Small intestine (tissue), 7 donors: Measurements from ENCODE around the gene SIMC1. TPM values are rescaled to one million over a fixed set of nuclear protein-coding genes. Genes with fewer than 3 reads are reported as not detected.
"Not testable (repeated sequence)": the region's sequence is repeated elsewhere in the genome, so short reads cannot be mapped to it uniquely, and the experiment has no call there.

Experiments used
- DNase-seq, 2 donors: peaks; one replicate each; pipeline versions ENCODE4 v3.0.0 to v3.0.0-alpha.2; 2013
- FAIRE-seq: peaks from 2 replicates; lab custom pipeline; 2012; peaks lifted over from hg19 to GRCh38; lab: Jason Lieb, UNC
- H3K27ac ChIP-seq, 3 donors: one replicate each; pipeline ENCODE4 v1.5.1; 2013; ENCODE audit warnings: low read length in 2 of 3, mild to moderate bottlenecking in 2 of 3, control low read depth in 1 of 3, inconsistent platforms in 1 of 3, low read depth in 1 of 3, moderate library complexity in 1 of 3
- H3K27me3 ChIP-seq, 3 donors: one replicate each; pipeline ENCODE4 v1.6.1; 2013; ENCODE audit warnings: low read length in 3 of 3, inconsistent platforms in 1 of 3; ENCODE audit not compliant: control insufficient read depth in 3 of 3, insufficient read depth in 3 of 3
- H3K36me3 ChIP-seq, 3 donors: one replicate each; pipeline ENCODE4 v1.6.1; 2013; ENCODE audit warnings: low read length in 3 of 3, inconsistent platforms in 1 of 3, low read depth in 1 of 3, mild to moderate bottlenecking in 1 of 3, moderate library complexity in 1 of 3; ENCODE audit not compliant: control insufficient read depth in 3 of 3, insufficient read depth in 2 of 3
- H3K4me1 ChIP-seq, 3 donors: one replicate each; pipeline ENCODE4 v1.6.1; 2013; ENCODE audit warnings: low read length in 2 of 3, inconsistent platforms in 1 of 3, low read depth in 1 of 3, mild to moderate bottlenecking in 1 of 3, moderate library complexity in 1 of 3; ENCODE audit not compliant: control insufficient read depth in 3 of 3, insufficient read depth in 2 of 3
- H3K4me3 ChIP-seq, 3 donors: one replicate each; pipeline ENCODE4 v1.5.1; 2013; ENCODE audit warnings: low read length in 3 of 3, control low read depth in 1 of 3, inconsistent platforms in 1 of 3, low read depth in 1 of 3, mild to moderate bottlenecking in 1 of 3, moderate library complexity in 1 of 3
- H3K9me3 ChIP-seq, 2 donors: one replicate each; pipeline ENCODE4 v1.6.1; 2013; ENCODE audit warnings: low read depth in 1 of 2, low read length in 1 of 2; ENCODE audit not compliant: control insufficient read depth in 2 of 2, insufficient read depth in 1 of 2
- WGBS, 3 donors: extraction: QIAGEN DNeasy Blood & Tissue Kit; methylation state at CpG; one replicate each; pipeline ENCODE4 v1.1.7; 2013; 5-methylcytosine and 5-hydroxymethylcytosine counted together
- polyA plus RNA-seq, 4 donors: library from polyadenylated mRNA; stranded (reverse) in 3 of 4; unstranded in 1 of 4; fragments of 200-250 nt in 3 of 4; fragments of 120-200 nt in 1 of 4; gene quantifications; one replicate each; pipeline versions ENCODE4 v1.2.1 to v1.2.3, GENCODE V29; 2013
- donor health status: healthy with polysubstance abuse.
- donor health status: control.
- donor health status: control.
- donor health status: Bipolar disorder and iron deficiency.
- donor health status: healthy.

Gene SIMC1
- polyA plus RNA-seq, 4 donors: 5.9 to 16.1 (median 10.8) TPM

DNA sequence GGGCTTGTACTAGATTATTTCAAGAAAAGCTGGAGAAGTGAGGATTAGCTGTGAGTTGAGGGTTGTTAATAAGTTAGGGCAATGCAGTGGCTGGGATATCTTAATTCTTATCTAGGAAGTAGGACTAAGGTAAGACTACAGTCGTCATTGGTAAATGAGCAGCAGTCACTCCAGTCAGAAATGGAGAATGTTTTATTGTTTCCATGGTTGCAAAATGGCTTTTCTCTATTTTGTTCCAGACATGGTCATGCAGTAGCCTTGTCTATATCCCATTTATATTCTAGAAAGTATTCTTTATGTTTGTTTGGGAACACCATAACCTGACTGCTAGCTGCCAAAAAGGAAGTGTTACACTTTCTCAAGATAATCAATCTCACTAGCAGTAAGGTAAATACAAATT, 9.9 kb upstream of the SIMC1 start:
- not testable (repeated sequence) for FAIRE-seq, H3K9me3 ChIP-seq, H3K36me3 ChIP-seq, H3K4me3 ChIP-seq, H3K27ac ChIP-seq, H3K4me1 ChIP-seq, DNase-seq, H3K27me3 ChIP-seq
- WGBS, 3 donors: 17 to 54% (median 50%) methylated on average over 1 of the region's 1 CpG

DNA sequence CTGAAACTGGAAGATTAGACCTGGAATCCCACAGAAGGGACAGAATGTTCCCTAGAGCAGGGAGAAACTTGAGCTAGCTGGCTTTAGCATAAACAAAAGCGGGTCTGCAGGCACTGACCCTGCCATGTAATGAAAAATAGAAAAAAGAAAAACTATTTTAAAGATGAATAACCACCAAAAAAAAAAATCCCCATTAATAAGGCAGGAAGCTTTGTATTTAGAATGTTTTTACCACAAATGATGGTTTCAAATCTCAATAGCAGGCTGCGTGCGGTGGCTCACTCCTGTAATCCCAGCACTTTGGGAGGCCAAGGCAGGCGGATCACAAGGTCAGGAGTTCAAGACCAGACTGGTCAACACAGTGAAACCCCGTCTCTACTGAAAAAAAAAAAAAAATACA, 5.0 kb upstream of the SIMC1 start:
- H3K36me3 ChIP-seq, DNase-seq, H3K27me3 ChIP-seq, H3K4me3 ChIP-seq, H3K27ac ChIP-seq, FAIRE-seq, H3K9me3 ChIP-seq, H3K4me1 ChIP-seq: not testable (repeated sequence)
- 80 to 91% (median 86%) methylated on average over 4 to 5 of the region's 5 CpGs for WGBS, 3 donors

- H3K27me3 ChIP-seq, H3K27ac ChIP-seq, H3K4me1 ChIP-seq, H3K36me3 ChIP-seq, H3K9me3 ChIP-seq, H3K4me3 ChIP-seq, FAIRE-seq: not testable (repeated sequence)
- WGBS, 3 donors: 5 to 7% (median 5%) methylated on average over 1 of the region's 1 CpG
- peak; percentile 41 to 46 for DNase-seq
Measured at GRCh38 chr5:176235155-176235554, 3.1 kb upstream of the SIMC1 start.

GRCh38 chr5:176238645-176239283, 540 bp downstream of the SIMC1 start:
- not testable (repeated sequence) for H3K9me3 ChIP-seq, H3K4me1 ChIP-seq, H3K27me3 ChIP-seq, H3K27ac ChIP-seq, H3K36me3 ChIP-seq, FAIRE-seq, DNase-seq
- peak overlapping the region in 2 of 3 donors; percentile 46 to 56 for H3K4me3 ChIP-seq
- 2% methylated on average over 8 of the region's 59 CpGs; no CpG with 5 or more reads in 2 of the 3 donors for WGBS, 3 donors

- WGBS, 3 donors: no CpG with 5 or more reads among the region's 10 CpGs
- H3K27me3 ChIP-seq, FAIRE-seq, H3K9me3 ChIP-seq, H3K4me3 ChIP-seq, DNase-seq, H3K4me1 ChIP-seq, H3K27ac ChIP-seq, H3K36me3 ChIP-seq: not testable (repeated sequence)
Measured at GRCh38 chr5:176239304-176239703, 1.1 kb downstream of the SIMC1 start.

GRCh38 chr5:176244318-176244717, 6.1 kb downstream of the SIMC1 start:
- not testable (repeated sequence) for DNase-seq, H3K36me3 ChIP-seq, H3K27ac ChIP-seq, H3K4me1 ChIP-seq, H3K27me3 ChIP-seq, H3K4me3 ChIP-seq, FAIRE-seq, H3K9me3 ChIP-seq
- no CpG with 5 or more reads among the region's 2 CpGs for WGBS, 3 donors

- H3K4me3 ChIP-seq, H3K27ac ChIP-seq, H3K27me3 ChIP-seq, H3K9me3 ChIP-seq, DNase-seq, H3K36me3 ChIP-seq, H3K4me1 ChIP-seq, FAIRE-seq: not testable (repeated sequence)
- WGBS, 3 donors: 59 to 78% (median 74%) methylated on average over 3 of the region's 6 CpGs
Measured at GRCh38 chr5:176245074-176245473, 6.8 kb downstream of the SIMC1 start.

- FAIRE-seq, H3K36me3 ChIP-seq, H3K27ac ChIP-seq, H3K9me3 ChIP-seq, H3K4me1 ChIP-seq, H3K27me3 ChIP-seq, H3K4me3 ChIP-seq: not testable (repeated sequence)
- WGBS, 3 donors: 21 to 61% (median 47%) methylated on average over 4 of the region's 5 CpGs
- DNase-seq: peak in 1 of 2 donors; percentile 6
Measured at GRCh38 chr5:176245489-176245888, 7.3 kb downstream of the SIMC1 start.

DNA sequence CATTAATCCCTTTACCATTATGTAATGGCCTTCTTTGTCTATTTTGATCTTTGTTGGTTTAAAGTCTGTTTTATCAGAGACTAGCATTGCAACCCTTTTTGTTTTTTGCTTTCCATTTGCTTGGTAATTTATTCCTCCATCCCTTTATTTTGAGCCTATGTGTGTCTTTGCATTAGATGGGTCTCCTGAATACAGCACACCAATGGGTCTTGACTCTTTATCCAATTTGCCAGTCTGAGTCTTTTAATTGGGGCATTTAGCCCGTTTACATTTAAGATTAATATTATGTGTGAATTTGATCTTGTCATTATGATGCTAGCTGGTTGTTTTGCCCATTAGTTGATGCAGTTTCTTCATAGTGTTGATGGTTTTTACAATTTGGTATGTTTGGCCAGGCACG, 12.5 kb downstream of the SIMC1 start:
- H3K36me3 ChIP-seq, H3K27ac ChIP-seq, DNase-seq, H3K4me3 ChIP-seq, FAIRE-seq, H3K27me3 ChIP-seq, H3K9me3 ChIP-seq, H3K4me1 ChIP-seq: not testable (repeated sequence)
- 94 to 100% (median 98%) methylated on average over 2 of the region's 2 CpGs for WGBS, 3 donors
